ENCODE measurements around the gene SH3GL1. TPM values are rescaled to one million over a fixed set of nuclear protein-coding genes. Genes with fewer than 3 reads are reported as not detected.

SH3GL1 gene
- total RNA-seq, 1 donor from 2014 or later: 128 TPM

- TF ChIP-seq CTCF (IDR thresholded peaks at IDR 0.05; ENCODE audit: unreplicated experiment): no peak
- Mint-ChIP-seq H3K27ac (ENCODE audit: unreplicated experiment) (no peak overlapping the region), H3K36me3 (ENCODE audit: low read depth, unreplicated experiment) (peaks cover 40% of the 10 kb centered on the region), H3K9me3 (ENCODE audit: unreplicated experiment) (no peaks in the 10 kb centered on the region), H3K4me1 (ENCODE audit: unreplicated experiment) (peaks cover 5% of the 10 kb centered on the region), H3K4me3 (ENCODE audit: unreplicated experiment) (no peak overlapping the region), H3K27me3 (ENCODE audit: unreplicated experiment) (peaks cover 9% of the 10 kb centered on the region)
- no peak for DNase-seq (ENCODE audit: low spot score)
These were observed 83.4 kb downstream of the SH3GL1 start for GRCh38 chr19:4316956-4317355.

GRCh38 chr19:4313847-4314490, 86.4 kb downstream of the SH3GL1 start:
- Mint-ChIP-seq H3K36me3 (ENCODE audit: low read depth, unreplicated experiment) (peaks cover 14% of the 10 kb centered on the region), H3K4me3 (ENCODE audit: unreplicated experiment) (no peak overlapping the region), H3K9me3 (ENCODE audit: unreplicated experiment) (no peaks in the 10 kb centered on the region), H3K27ac (ENCODE audit: unreplicated experiment) (no peak overlapping the region), H3K27me3 (ENCODE audit: unreplicated experiment) (peaks cover 2% of the 10 kb centered on the region), H3K4me1 (ENCODE audit: unreplicated experiment) (peaks cover 5% of the 10 kb centered on the region)
- TF ChIP-seq CTCF (IDR thresholded peaks at IDR 0.05; ENCODE audit: unreplicated experiment): no peak
- no peak for DNase-seq (ENCODE audit: low spot score)

Small RNA genes lying within 50 kb of the gene (microRNA-seq; reads per million reads assigned to microRNA genes)
- gene MIR4746 (ENCODE audit: unreplicated experiment): 10.6 reads per million, percentile 59 among the genes with 10 or more reads in this experiment

Other genes with a start within 250 kb of the SH3GL1 start
- not detected for gene CREB3L3, start 246.9 kb downstream of the SH3GL1 start, total RNA-seq (ENCODE audit: unreplicated experiment)
- gene SIRT6, start 218.0 kb downstream of the SH3GL1 start, total RNA-seq (ENCODE audit: unreplicated experiment): 24.6 TPM
- gene ANKRD24, start 217.9 kb downstream of the SH3GL1 start, total RNA-seq (ENCODE audit: unreplicated experiment): 0.82 TPM
- gene EBI3, start 171.0 kb downstream of the SH3GL1 start, total RNA-seq (ENCODE audit: unreplicated experiment): 9.7 TPM
- gene YJU2, start 153.5 kb downstream of the SH3GL1 start, total RNA-seq (ENCODE audit: unreplicated experiment): 15.4 TPM
- gene SHD, start 121.3 kb downstream of the SH3GL1 start, total RNA-seq (ENCODE audit: unreplicated experiment): 0.90 TPM
- not detected for gene TMIGD2, start 98.2 kb downstream of the SH3GL1 start, total RNA-seq (ENCODE audit: unreplicated experiment)
- gene FSD1, start 95.9 kb downstream of the SH3GL1 start, total RNA-seq (ENCODE audit: unreplicated experiment): 19.0 TPM
- 66.2 TPM for gene STAP2, start 61.7 kb downstream of the SH3GL1 start, total RNA-seq (ENCODE audit: unreplicated experiment)
- gene MPND, start 57.0 kb downstream of the SH3GL1 start, total RNA-seq (ENCODE audit: unreplicated experiment): 18.3 TPM
- gene CHAF1A, start 2.1 kb upstream of the SH3GL1 start, total RNA-seq (ENCODE audit: unreplicated experiment): 29.8 TPM
- 45.7 TPM for gene UBXN6, start 57.2 kb upstream of the SH3GL1 start, total RNA-seq (ENCODE audit: unreplicated experiment)
- 107 TPM for gene HDGFL2, start 71.8 kb upstream of the SH3GL1 start, total RNA-seq (ENCODE audit: unreplicated experiment)
- gene PLIN4, start 117.9 kb upstream of the SH3GL1 start, total RNA-seq (ENCODE audit: unreplicated experiment): 0.13 TPM
- 0.64 TPM for gene PLIN5, start 134.7 kb upstream of the SH3GL1 start, total RNA-seq (ENCODE audit: unreplicated experiment)
- gene LRG1, start 139.5 kb upstream of the SH3GL1 start, total RNA-seq (ENCODE audit: unreplicated experiment): 2.2 TPM
- 43.7 TPM for gene SEMA6B, start 159.1 kb upstream of the SH3GL1 start, total RNA-seq (ENCODE audit: unreplicated experiment)
- gene TNFAIP8L1, start 239.0 kb upstream of the SH3GL1 start, total RNA-seq (ENCODE audit: unreplicated experiment): 60.1 TPM